MM.1S (cell line): ENCODE data around the gene SERPINA10.
"Not testable (repeated sequence)": the region's sequence is repeated elsewhere in the genome, so short reads cannot be mapped to it uniquely, and the experiment has no call there.

ENCODE experiments used
- DNase-seq: peaks from one replicate; pipeline ENCODE4 v3.0.0-alpha.2; 2015
- H2AFZ ChIP-seq: fragments of 300-600 bp; sonication (generic); 2 replicates; pipeline ENCODE4 v1.6.0; 2016; ENCODE audit warnings: antibody characterized with exemption, low read length
- H3F3A ChIP-seq: fragments of 300-600 bp; sonication (generic); 2 replicates; pipeline ENCODE4 v1.6.1; 2016; ENCODE audit warnings: mild to moderate bottlenecking, antibody characterized with exemption, low read length, moderate library complexity, mixed read lengths; ENCODE audit not compliant: insufficient read depth
- H3K27ac ChIP-seq: fragments of 300-600 bp; sonication (generic); 2 replicates; pipeline ENCODE4 v1.5.1; 2016; ENCODE audit warnings: mild to moderate bottlenecking, low read length
- H3K27me3 ChIP-seq: fragments of 300-600 bp; sonication (generic); replicated peaks from 2 replicates; pipeline ENCODE4 v1.6.0; 2016; ENCODE audit warnings: low read length; ENCODE audit not compliant: insufficient read depth
- H3K36me3 ChIP-seq: fragments of 300-600 bp; sonication (generic); replicated peaks from 2 replicates; pipeline ENCODE4 v1.6.1; 2016; ENCODE audit warnings: mild to moderate bottlenecking, low read length, mixed read lengths; ENCODE audit not compliant: insufficient read depth
- H3K4me1 ChIP-seq: fragments of 300-600 bp; sonication (generic); 2 replicates; pipeline ENCODE4 v1.6.1; 2016; ENCODE audit warnings: low read length, mixed read lengths
- H3K4me2 ChIP-seq: fragments of 300-600 bp; sonication (generic); 2 replicates; pipeline ENCODE4 v1.6.0; 2016; ENCODE audit warnings: low read depth, low read length
- H3K4me3 ChIP-seq: fragments of 300-600 bp; sonication (generic); 2 replicates; pipeline ENCODE4 v1.5.1; 2016; ENCODE audit warnings: low read length, mixed read lengths
- H3K79me2 ChIP-seq: fragments of 300-600 bp; sonication (generic); 2 replicates; pipeline ENCODE4 v1.6.1; 2016; ENCODE audit warnings: mixed run types, low read length, mixed read lengths
- H3K9ac ChIP-seq: fragments of 300-600 bp; sonication (generic); 2 replicates; pipeline ENCODE4 v1.6.1; 2016; ENCODE audit warnings: low read length, mixed read lengths
- H3K9me2 ChIP-seq: fragments of 300-600 bp; sonication (generic); replicated peaks from 2 replicates; pipeline ENCODE4 v1.6.1; 2016; ENCODE audit warnings: mild to moderate bottlenecking, low read length, mixed read lengths; ENCODE audit not compliant: insufficient read depth
- H3K9me3 ChIP-seq: fragments of 300-600 bp; sonication (generic); replicated peaks from 2 replicates; pipeline ENCODE4 v1.6.1; 2016; ENCODE audit warnings: mild to moderate bottlenecking, low read length, mixed read lengths; ENCODE audit not compliant: insufficient read depth
- H4K20me1 ChIP-seq: fragments of 300-600 bp; sonication (generic); 2 replicates; pipeline ENCODE4 v1.6.1; 2016; ENCODE audit warnings: mild to moderate bottlenecking, low read length, moderate library complexity, mixed read lengths; ENCODE audit not compliant: insufficient read depth
- EZH2 ChIP-seq: fragments of 300-600 bp; sonication (generic); optimal IDR thresholded peaks from 2 replicates; pipeline ENCODE3; 2017; ENCODE audit warnings: low read depth, mild to moderate bottlenecking, antibody characterized with exemption, low read length, mixed read lengths
- EZH2phosphoT487 ChIP-seq: fragments of 300-600 bp; sonication (generic); IDR thresholded peaks from 2 replicates; pipeline ENCODE4 v1.6.1; 2018; ENCODE audit warnings: antibody characterized with exemption, low read length
- TF ChIP-seq, protein P1 (sequence below): fragments of 300-600 bp; sonication (generic); IDR thresholded peaks from 2 replicates; pipeline ENCODE4 v1.5.1; 2016; ENCODE audit warnings: antibody characterized with exemption, low read length, mixed read lengths

SERPINA10 gene

DNA sequence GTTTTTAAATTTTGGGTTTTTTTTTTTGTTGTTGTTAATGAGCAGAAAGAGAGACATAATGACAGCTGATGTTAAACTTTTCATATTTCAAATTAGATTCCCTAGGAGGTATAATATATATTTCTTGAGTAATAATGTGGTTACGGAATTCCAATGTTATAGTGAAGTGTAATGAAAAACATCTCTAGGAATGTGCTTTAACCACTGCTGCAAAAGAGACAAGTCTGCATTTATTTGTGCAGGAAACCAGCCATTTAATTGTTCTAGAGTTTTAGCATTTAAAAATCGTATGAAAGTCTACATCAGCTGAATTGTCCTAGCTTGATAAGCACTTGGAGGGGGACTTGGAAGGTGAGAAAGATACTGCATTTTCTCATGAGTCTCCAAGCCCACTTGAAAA is 14.3 kb downstream of the SERPINA10 start:
- Histone ChIP-seq H2AFZ (no peak overlapping the region), H3K9me2 (no peaks in the 10 kb centered on the region), H3K4me2 (no peak overlapping the region), H3K27ac (no peak overlapping the region), H3K4me1 (no peaks in the 10 kb centered on the region), H3K9me3 (no peaks in the 10 kb centered on the region), H3K36me3 (no peaks in the 10 kb centered on the region), H4K20me1 (no peaks in the 10 kb centered on the region), H3K79me2 (no peaks in the 10 kb centered on the region), H3F3A (no peaks in the 10 kb centered on the region), H3K9ac (no peak overlapping the region), H3K27me3 (no peaks in the 10 kb centered on the region), H3K4me3 (no peak overlapping the region)
- no peak for DNase-seq
- no peak for TF ChIP-seq EZH2
- TF ChIP-seq, protein P1, sequence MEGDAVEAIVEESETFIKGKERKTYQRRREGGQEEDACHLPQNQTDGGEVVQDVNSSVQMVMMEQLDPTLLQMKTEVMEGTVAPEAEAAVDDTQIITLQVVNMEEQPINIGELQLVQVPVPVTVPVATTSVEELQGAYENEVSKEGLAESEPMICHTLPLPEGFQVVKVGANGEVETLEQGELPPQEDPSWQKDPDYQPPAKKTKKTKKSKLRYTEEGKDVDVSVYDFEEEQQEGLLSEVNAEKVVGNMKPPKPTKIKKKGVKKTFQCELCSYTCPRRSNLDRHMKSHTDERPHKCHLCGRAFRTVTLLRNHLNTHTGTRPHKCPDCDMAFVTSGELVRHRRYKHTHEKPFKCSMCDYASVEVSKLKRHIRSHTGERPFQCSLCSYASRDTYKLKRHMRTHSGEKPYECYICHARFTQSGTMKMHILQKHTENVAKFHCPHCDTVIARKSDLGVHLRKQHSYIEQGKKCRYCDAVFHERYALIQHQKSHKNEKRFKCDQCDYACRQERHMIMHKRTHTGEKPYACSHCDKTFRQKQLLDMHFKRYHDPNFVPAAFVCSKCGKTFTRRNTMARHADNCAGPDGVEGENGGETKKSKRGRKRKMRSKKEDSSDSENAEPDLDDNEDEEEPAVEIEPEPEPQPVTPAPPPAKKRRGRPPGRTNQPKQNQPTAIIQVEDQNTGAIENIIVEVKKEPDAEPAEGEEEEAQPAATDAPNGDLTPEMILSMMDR, result no peak
- no peak for TF ChIP-seq EZH2phosphoT487

DNA sequence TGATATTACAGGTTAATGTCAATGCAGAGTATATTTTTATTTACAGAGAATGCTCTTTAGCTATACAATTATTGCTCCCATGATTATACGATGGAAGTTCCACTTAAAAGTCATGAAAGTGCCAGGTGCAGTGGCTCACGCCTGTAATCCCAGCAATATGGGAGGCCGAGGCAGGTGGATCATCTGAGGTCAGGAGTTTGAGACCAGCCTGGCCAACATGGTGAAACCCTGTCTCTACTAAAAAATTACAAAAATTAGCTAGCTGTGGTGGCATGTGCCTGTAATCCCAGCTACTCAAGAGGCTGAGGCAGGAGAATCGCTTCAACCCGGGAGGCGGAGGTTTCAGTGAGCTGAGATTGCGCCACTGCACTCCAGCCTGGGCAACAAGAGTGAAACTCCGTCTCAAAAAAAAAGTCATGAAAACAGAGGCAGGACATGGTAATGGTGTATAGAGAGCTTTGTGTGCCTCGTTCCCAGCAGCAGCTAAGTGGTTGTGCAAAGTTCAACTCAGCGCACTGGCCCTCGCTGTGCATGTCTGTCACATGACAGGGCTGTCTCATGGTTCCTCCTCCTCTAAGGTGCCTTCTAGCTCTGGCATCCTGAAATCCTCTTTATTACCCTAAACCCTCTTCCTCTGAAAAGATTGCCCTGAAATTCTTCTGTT is 16.0 kb downstream of the SERPINA10 start:
- not testable (repeated sequence) for H3K9ac ChIP-seq, H3K4me3 ChIP-seq, H3K27me3 ChIP-seq, H3F3A ChIP-seq, H3K4me2 ChIP-seq, H3K4me1 ChIP-seq, H3K9me3 ChIP-seq, H3K9me2 ChIP-seq, H4K20me1 ChIP-seq, DNase-seq, H3K27ac ChIP-seq, H2AFZ ChIP-seq, H3K36me3 ChIP-seq, H3K79me2 ChIP-seq

DNA sequence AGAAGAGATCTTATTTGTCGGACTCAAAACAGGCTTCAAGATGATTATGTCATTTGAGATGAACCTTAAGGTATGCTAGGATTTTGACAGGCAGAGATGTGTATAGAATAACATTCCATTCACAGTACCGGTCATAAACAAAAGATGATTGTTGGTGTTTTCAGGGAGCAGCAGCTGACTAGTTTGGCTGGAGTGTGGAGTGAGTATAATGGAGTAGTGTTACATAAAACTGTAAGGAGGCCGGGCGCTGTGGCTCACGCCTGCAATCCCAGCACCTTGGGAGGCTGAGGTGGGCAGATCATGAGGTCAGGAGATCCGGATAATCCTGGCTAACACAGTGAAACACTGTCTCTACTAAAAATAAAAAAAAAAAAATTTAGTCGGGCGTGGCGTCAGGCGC is 23.9 kb downstream of the SERPINA10 start:
- H3K79me2 ChIP-seq, result no peaks in the 10 kb centered on the region
- H3K9me3 ChIP-seq, result no peaks in the 10 kb centered on the region
- TF ChIP-seq, protein P1, result no peak
- TF ChIP-seq EZH2phosphoT487 (no peak), EZH2 (no peak)
- no peak overlapping the region for H3K4me2 ChIP-seq
- no peaks in the 10 kb centered on the region for H3K9me2 ChIP-seq
- no peaks in the 10 kb centered on the region for H3K27me3 ChIP-seq
- H4K20me1 ChIP-seq, result no peaks in the 10 kb centered on the region
- H3K27ac ChIP-seq, result no peak overlapping the region
- no peak overlapping the region for H3K9ac ChIP-seq
- no peaks in the 10 kb centered on the region for H3K4me1 ChIP-seq
- no peak overlapping the region for H3K4me3 ChIP-seq
- H2AFZ ChIP-seq, result no peak overlapping the region
- H3F3A ChIP-seq, result no peaks in the 10 kb centered on the region
- DNase-seq, result no peak
- H3K36me3 ChIP-seq, result no peaks in the 10 kb centered on the region

DNA sequence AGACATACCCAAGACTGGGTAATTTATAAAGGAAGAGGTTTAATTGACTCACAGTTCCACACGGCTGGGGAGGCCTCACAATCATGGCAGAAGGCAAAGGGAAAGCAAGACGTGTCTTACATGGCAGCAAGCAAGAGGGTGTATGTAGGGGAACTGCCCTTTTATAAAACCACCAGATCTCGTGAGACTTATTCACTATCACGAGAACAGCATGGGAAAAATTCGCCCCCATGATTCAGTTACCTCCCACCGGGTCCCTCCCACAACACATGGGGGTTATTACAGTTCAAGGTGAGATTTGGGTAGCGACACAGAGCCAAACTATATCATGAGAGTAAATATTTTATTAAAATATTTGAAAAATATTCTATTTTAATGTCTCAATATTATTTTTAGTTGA is 24.5 kb downstream of the SERPINA10 start:
- not testable (repeated sequence) for H3K4me3 ChIP-seq, H3K4me2 ChIP-seq, H3K9ac ChIP-seq, H3F3A ChIP-seq, DNase-seq, H3K27me3 ChIP-seq, H4K20me1 ChIP-seq, H3K36me3 ChIP-seq, H3K4me1 ChIP-seq, H3K27ac ChIP-seq, H3K9me2 ChIP-seq, H2AFZ ChIP-seq, H3K9me3 ChIP-seq, H3K79me2 ChIP-seq
